Keratinocyte (primary cell): Measurements from ENCODE around the gene FAM50A.

ENCODE experiments used
- EZH2 ChIP-seq: IDR thresholded peaks from one replicate; pipeline ENCODE4 v1.6.1; 2012; ENCODE audit warnings: inconsistent platforms, mild to moderate bottlenecking, low read length, moderate library complexity
- TF ChIP-seq, protein P1 (sequence below), 3 experiments: IDR thresholded peaks in 1 of 3; conservative IDR thresholded peaks in 1 of 3; optimal IDR thresholded peaks in 1 of 3; 2 replicates in 2 of 3; 3 replicates in 1 of 3; pipeline versions ENCODE3 to v1.5.1; 2011; ENCODE audit warnings: low read length in 3 of 3, mild to moderate bottlenecking in 3 of 3, moderate library complexity in 2 of 3, control low read depth in 1 of 3, inconsistent platforms in 1 of 3; ENCODE audit not compliant: insufficient read depth in 2 of 3; ENCODE audit errors: extremely low read depth in 1 of 3

DNA sequence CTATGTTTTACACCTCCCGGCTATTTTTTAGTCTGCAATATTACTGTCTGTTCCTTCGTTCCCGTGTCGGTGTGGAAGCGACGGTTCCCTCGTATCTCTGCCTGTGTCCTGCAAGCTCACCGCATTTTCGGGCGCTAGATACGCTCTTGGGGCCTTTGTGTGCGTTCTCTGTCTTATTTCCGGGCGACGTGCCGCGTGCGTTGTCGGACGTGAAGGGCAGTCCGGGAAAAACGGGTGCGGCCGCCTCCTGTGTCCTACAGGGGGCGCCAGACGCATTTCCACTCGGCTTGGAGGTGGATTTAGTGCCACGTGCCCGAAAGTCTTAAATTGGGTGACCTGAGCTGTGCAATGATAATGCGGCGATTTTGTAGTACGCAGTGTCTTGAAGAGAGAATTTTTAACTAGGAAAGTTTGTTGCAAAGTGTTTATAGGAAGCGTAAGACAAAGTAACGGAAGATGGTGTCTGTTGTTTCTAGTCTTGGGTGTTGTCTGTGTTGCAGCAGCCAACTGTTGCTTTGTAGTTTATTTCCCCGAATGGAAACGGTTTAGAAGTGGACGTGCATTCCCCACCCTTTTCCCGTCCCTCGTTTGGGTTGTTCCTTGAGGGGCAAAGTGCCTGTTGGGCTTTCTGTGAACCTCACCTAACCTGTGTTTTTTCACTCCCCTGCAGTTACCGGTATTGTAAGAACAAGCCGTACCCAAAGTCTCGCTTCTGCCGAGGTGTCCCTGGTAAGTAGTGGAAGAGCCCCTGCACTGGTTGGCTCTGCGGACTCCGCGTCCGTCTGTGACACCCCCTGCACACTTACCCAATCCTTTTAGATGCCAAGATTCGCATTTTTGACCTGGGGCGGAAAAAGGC lies 45.0 kb upstream of the FAM50A start:
- no peak for TF ChIP-seq EZH2
- TF ChIP-seq, protein P1, sequence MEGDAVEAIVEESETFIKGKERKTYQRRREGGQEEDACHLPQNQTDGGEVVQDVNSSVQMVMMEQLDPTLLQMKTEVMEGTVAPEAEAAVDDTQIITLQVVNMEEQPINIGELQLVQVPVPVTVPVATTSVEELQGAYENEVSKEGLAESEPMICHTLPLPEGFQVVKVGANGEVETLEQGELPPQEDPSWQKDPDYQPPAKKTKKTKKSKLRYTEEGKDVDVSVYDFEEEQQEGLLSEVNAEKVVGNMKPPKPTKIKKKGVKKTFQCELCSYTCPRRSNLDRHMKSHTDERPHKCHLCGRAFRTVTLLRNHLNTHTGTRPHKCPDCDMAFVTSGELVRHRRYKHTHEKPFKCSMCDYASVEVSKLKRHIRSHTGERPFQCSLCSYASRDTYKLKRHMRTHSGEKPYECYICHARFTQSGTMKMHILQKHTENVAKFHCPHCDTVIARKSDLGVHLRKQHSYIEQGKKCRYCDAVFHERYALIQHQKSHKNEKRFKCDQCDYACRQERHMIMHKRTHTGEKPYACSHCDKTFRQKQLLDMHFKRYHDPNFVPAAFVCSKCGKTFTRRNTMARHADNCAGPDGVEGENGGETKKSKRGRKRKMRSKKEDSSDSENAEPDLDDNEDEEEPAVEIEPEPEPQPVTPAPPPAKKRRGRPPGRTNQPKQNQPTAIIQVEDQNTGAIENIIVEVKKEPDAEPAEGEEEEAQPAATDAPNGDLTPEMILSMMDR (optimal IDR thresholded peaks at IDR 0.05 in 1 of 3, IDR thresholded peaks at IDR 0.05 in 1 of 3, conservative IDR thresholded peaks at IDR 0.05 in 1 of 3; ENCODE audit: extremely low read depth in 1 of 3, insufficient read depth in 2 of 3, low read length in 3 of 3): peak in 2 of 3 experiments; percentile 66 to 67
